Measurements from ENCODE around the gene SCFD2.

DNA sequence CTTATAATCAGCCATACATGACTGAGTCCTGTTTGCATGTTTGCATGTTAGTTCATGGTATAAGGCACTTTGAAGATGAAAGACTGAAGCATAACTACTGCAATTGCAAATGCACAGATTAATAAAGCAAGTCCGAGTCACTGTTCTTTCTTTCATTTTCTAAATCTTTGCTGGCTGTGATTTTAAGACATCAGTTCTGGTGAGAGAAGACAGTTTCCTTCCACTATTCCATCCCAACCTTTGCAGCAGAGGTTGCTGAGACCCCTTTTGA is 475.4 kb downstream of the SCFD2 start:
- TF ChIP-seq SP1 (IDR thresholded peaks at IDR 0.05; ENCODE audit: low read depth, low read length) (no peak), TAF1 (IDR thresholded peaks at IDR 0.05; ENCODE audit: low read depth, low read length) (no peak), POLR2A (IDR thresholded peaks at IDR 0.05; ENCODE audit: control extremely low read depth in 1 of 2, low read depth in 2 of 2, low read length in 2 of 2) (no peak)
- TF ChIP-seq, protein P1, sequence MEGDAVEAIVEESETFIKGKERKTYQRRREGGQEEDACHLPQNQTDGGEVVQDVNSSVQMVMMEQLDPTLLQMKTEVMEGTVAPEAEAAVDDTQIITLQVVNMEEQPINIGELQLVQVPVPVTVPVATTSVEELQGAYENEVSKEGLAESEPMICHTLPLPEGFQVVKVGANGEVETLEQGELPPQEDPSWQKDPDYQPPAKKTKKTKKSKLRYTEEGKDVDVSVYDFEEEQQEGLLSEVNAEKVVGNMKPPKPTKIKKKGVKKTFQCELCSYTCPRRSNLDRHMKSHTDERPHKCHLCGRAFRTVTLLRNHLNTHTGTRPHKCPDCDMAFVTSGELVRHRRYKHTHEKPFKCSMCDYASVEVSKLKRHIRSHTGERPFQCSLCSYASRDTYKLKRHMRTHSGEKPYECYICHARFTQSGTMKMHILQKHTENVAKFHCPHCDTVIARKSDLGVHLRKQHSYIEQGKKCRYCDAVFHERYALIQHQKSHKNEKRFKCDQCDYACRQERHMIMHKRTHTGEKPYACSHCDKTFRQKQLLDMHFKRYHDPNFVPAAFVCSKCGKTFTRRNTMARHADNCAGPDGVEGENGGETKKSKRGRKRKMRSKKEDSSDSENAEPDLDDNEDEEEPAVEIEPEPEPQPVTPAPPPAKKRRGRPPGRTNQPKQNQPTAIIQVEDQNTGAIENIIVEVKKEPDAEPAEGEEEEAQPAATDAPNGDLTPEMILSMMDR (IDR thresholded peaks at IDR 0.05; ENCODE audit: control extremely low read depth in 1 of 3, insufficient read depth in 1 of 3, low read depth in 1 of 3, low read length in 3 of 3): no peak

All from H1 (cell line).